ENCODE measurements around the gene UGGT1. TPM values are rescaled to one million over a fixed set of nuclear protein-coding genes. Genes with fewer than 3 reads are reported as not detected.
"Not testable (repeated sequence)": the region's sequence is repeated elsewhere in the genome, so short reads cannot be mapped to it uniquely, and the experiment has no call there.

UGGT1 gene
- total RNA-seq, 2 donors from 2014 or later: 66.9 to 78.6 TPM

- H3K4me3 Mint-ChIP-seq: no peak overlapping the region
- Histone ChIP-seq H3K27ac (ENCODE audit: low read depth, low read length) (no peak overlapping the region), H3K4me1 (ENCODE audit: control insufficient read depth, insufficient read depth, low read length) (no peaks in the 10 kb centered on the region), H3K9me3 (ENCODE audit: control insufficient read depth, low read length) (no peaks in the 10 kb centered on the region), H3K9ac (ENCODE audit: extremely low read depth, low read length, poor library complexity, severe bottlenecking) (no peak overlapping the region), H3K36me3 (ENCODE audit: control insufficient read depth, insufficient read depth, low read length) (peaks cover 91% of the 10 kb centered on the region), H3K4me3 (ENCODE audit: low read length) (no peak overlapping the region), H3K27me3 (ENCODE audit: control insufficient read depth, insufficient read depth, low read length, poor library complexity, severe bottlenecking) (no peaks in the 10 kb centered on the region)
- H3K36me3 Mint-ChIP-seq (ENCODE audit: low read depth): peaks cover 70% of the 10 kb centered on the region
- H3K27me3 Mint-ChIP-seq (ENCODE audit: insufficient read depth): no peaks in the 10 kb centered on the region
- H3K4me1 Mint-ChIP-seq: no peaks in the 10 kb centered on the region
- no peak overlapping the region for H3K27ac Mint-ChIP-seq
- WGBS, 2 experiments (ENCODE audit: insufficient coverage in 1 of 2, insufficient read length in 1 of 2): 95 to 96% methylated on average over 4 to 6 of the region's 6 CpGs
- H3K9me3 Mint-ChIP-seq: no peaks in the 10 kb centered on the region
- TF ChIP-seq CTCF (conservative IDR thresholded peaks at IDR 0.05): no peak
- no peak for DNase-seq
Measured at GRCh38 chr2:128170776-128171175, 79.8 kb downstream of the UGGT1 start.

- Histone ChIP-seq H3K36me3 (ENCODE audit: control insufficient read depth, insufficient read depth, low read length) (peaks cover 89% of the 10 kb centered on the region), H3K9me3 (ENCODE audit: control insufficient read depth, low read length) (no peaks in the 10 kb centered on the region), H3K27me3 (ENCODE audit: control insufficient read depth, insufficient read depth, low read length, poor library complexity, severe bottlenecking) (no peaks in the 10 kb centered on the region), H3K4me1 (ENCODE audit: control insufficient read depth, insufficient read depth, low read length) (no peaks in the 10 kb centered on the region), H3K27ac (ENCODE audit: low read depth, low read length) (no peak overlapping the region), H3K4me3 (ENCODE audit: low read length) (no peak overlapping the region), H3K9ac (ENCODE audit: extremely low read depth, low read length, poor library complexity, severe bottlenecking) (no peak overlapping the region)
- peaks cover 68% of the 10 kb centered on the region for H3K36me3 Mint-ChIP-seq (ENCODE audit: low read depth)
- no peaks in the 10 kb centered on the region for H3K4me1 Mint-ChIP-seq
- 83% methylated on average over 3 to 5 of the region's 5 CpGs for WGBS, 2 experiments (ENCODE audit: insufficient coverage in 1 of 2, insufficient read length in 1 of 2)
- peak; percentile 82 for TF ChIP-seq CTCF (conservative IDR thresholded peaks at IDR 0.05)
- H3K4me3 Mint-ChIP-seq: no peak overlapping the region
- DNase-seq: peak; percentile 70
- no peaks in the 10 kb centered on the region for H3K9me3 Mint-ChIP-seq
- no peak overlapping the region for H3K27ac Mint-ChIP-seq
- H3K27me3 Mint-ChIP-seq (ENCODE audit: insufficient read depth): no peaks in the 10 kb centered on the region
Measured at GRCh38 chr2:128172191-128172590, 81.2 kb downstream of the UGGT1 start.

- H3K36me3 ChIP-seq (ENCODE audit: control insufficient read depth, insufficient read depth, low read length): peaks cover 92% of the 10 kb centered on the region
Measured at GRCh38 chr2:128174067-128174466, 83.1 kb downstream of the UGGT1 start.

GRCh38 chr2:128177315-128177714 is 86.3 kb downstream of the UGGT1 start:
- peaks cover 70% of the 10 kb centered on the region for H3K36me3 Mint-ChIP-seq (ENCODE audit: low read depth)
- H3K9me3 Mint-ChIP-seq: no peaks in the 10 kb centered on the region
- no peaks in the 10 kb centered on the region for H3K4me1 Mint-ChIP-seq
- Histone ChIP-seq H3K4me3 (ENCODE audit: low read length) (no peak overlapping the region), H3K4me1 (ENCODE audit: control insufficient read depth, insufficient read depth, low read length) (no peaks in the 10 kb centered on the region), H3K9ac (ENCODE audit: extremely low read depth, low read length, poor library complexity, severe bottlenecking) (no peak overlapping the region), H3K9me3 (ENCODE audit: control insufficient read depth, low read length) (no peaks in the 10 kb centered on the region), H3K36me3 (ENCODE audit: control insufficient read depth, insufficient read depth, low read length) (peaks cover 96% of the 10 kb centered on the region), H3K27me3 (ENCODE audit: control insufficient read depth, insufficient read depth, low read length, poor library complexity, severe bottlenecking) (no peaks in the 10 kb centered on the region), H3K27ac (ENCODE audit: low read depth, low read length) (no peak overlapping the region)
- no peak overlapping the region for H3K4me3 Mint-ChIP-seq
- no peaks in the 10 kb centered on the region for H3K27me3 Mint-ChIP-seq (ENCODE audit: insufficient read depth)
- H3K27ac Mint-ChIP-seq: no peak overlapping the region
- no peak for DNase-seq
- WGBS, 2 experiments (ENCODE audit: insufficient coverage in 1 of 2, insufficient read length in 1 of 2): 94 to 97% methylated on average over 3 of the region's 3 CpGs
- no peak for TF ChIP-seq CTCF (conservative IDR thresholded peaks at IDR 0.05)

More at GRCh38 chr2:128174067-128174466, 83.1 kb downstream of the UGGT1 start:
- not testable (repeated sequence) for H3K9ac ChIP-seq (ENCODE audit: extremely low read depth, low read length, poor library complexity, severe bottlenecking); DNase-seq; H3K27me3 ChIP-seq (ENCODE audit: control insufficient read depth, insufficient read depth, low read length, poor library complexity, severe bottlenecking); H3K9me3 ChIP-seq (ENCODE audit: control insufficient read depth, low read length); H3K27me3 Mint-ChIP-seq (ENCODE audit: insufficient read depth); H3K9me3 Mint-ChIP-seq; H3K27ac Mint-ChIP-seq; H3K4me3 ChIP-seq (ENCODE audit: low read length); H3K4me1 Mint-ChIP-seq; H3K4me1 ChIP-seq (ENCODE audit: control insufficient read depth, insufficient read depth, low read length); H3K4me3 Mint-ChIP-seq
- 90% methylated on average over 4 of the region's 4 CpGs; no CpG with 5 or more reads in 1 of the 2 experiments for WGBS, 2 experiments (ENCODE audit: insufficient coverage in 1 of 2, insufficient read length in 1 of 2)
- peak overlapping the region; percentile 5 for H3K27ac ChIP-seq (ENCODE audit: low read depth, low read length)
- peaks cover 68% of the 10 kb centered on the region for H3K36me3 Mint-ChIP-seq (ENCODE audit: low read depth)

Data from endodermal cell (in vitro differentiated cells).